ENCODE results near the gene OR52E1. TPM values are rescaled to one million over a fixed set of nuclear protein-coding genes. Genes with fewer than 3 reads are reported as not detected.

The OR52E1 gene
- total RNA-seq: not detected in 2 replicates

GRCh38 chr11:5069272-5069671 lies at the start of gene OR52E1:
Gene OR52E1 (plus strand): TSS chr11:5069572.

GRCh38 chr11:5046226-5046625 lies 23.1 kb upstream of the OR52E1 start, which contains the start of gene OR52J3:
Gene OR52J3 (plus strand): TSS chr11:5046526. CDS start chr11:5046526, 0 bp downstream.

GRCh38 chr11:5059391-5059790 lies 10.0 kb upstream of the OR52E1 start, which contains the start of gene OR52E2:
Gene OR52E2 (minus strand): TSS chr11:5059627. CDS start chr11:5059627, 0 bp downstream.

Other genes with a start within 250 kb of the OR52E1 start
- not detected in 2 replicates for gene OR51F2, start 248.3 kb upstream of the OR52E1 start, total RNA-seq
- not detected in 2 replicates for gene OR51S1, start 220.4 kb upstream of the OR52E1 start, total RNA-seq
- not detected in 2 replicates for gene OR51T1, start 187.7 kb upstream of the OR52E1 start, total RNA-seq
- gene OR51A7, start 165.8 kb upstream of the OR52E1 start, total RNA-seq: not detected in 2 replicates
- gene OR51G2, start 150.2 kb upstream of the OR52E1 start, total RNA-seq: not detected in 2 replicates
- not detected in 2 replicates for gene OR51G1, start 145.2 kb upstream of the OR52E1 start, total RNA-seq
- not detected in 2 replicates for gene OR51A4, start 122.0 kb upstream of the OR52E1 start, total RNA-seq
- gene OR51A2, start 113.9 kb upstream of the OR52E1 start, total RNA-seq: not detected in 2 replicates
- gene OR51L1, start 74.7 kb upstream of the OR52E1 start, total RNA-seq: not detected in 2 replicates
- gene OR52J3, start 23.0 kb upstream of the OR52E1 start, total RNA-seq: not detected in 2 replicates
- gene OR52E2, start 9.9 kb upstream of the OR52E1 start, total RNA-seq: not detected in 2 replicates
- gene OR52A5, start 68.8 kb downstream of the OR52E1 start, total RNA-seq: not detected in 2 replicates
- gene OR52A1, start 85.2 kb downstream of the OR52E1 start, total RNA-seq: not detected in 2 replicates
- not detected in 2 replicates for gene OR51V1, start 131.1 kb downstream of the OR52E1 start, total RNA-seq
- not detected in 2 replicates for gene HBB, start 157.5 kb downstream of the OR52E1 start, total RNA-seq
- gene HBD, start 164.9 kb downstream of the OR52E1 start, total RNA-seq: not detected in 2 replicates
- gene HBG1, start 180.3 kb downstream of the OR52E1 start, total RNA-seq: not detected in 2 replicates
- gene HBG2, start 185.2 kb downstream of the OR52E1 start, total RNA-seq: not detected in 2 replicates
- gene HBE1, start 200.4 kb downstream of the OR52E1 start, total RNA-seq: not detected in 2 replicates
- gene OR51B4, start 232.4 kb downstream of the OR52E1 start, total RNA-seq: not detected in 2 replicates

All from subcutaneous preadipocyte (primary cell).